Keratinocyte (primary cell): ENCODE data around the gene BASP1. TPM values are rescaled to one million over a fixed set of nuclear protein-coding genes. Genes with fewer than 3 reads are reported as not detected.
"Not testable (repeated sequence)": the region's sequence is repeated elsewhere in the genome, so short reads cannot be mapped to it uniquely, and the experiment has no call there.

Experiments used
- DNase-seq: peaks from one replicate; pipeline ENCODE4 v3.0.0-alpha.2; 2011; ENCODE audit warnings: low read depth, missing footprints, low spot score
- FAIRE-seq: peaks from 2 replicates; lab custom pipeline; 2011; peaks lifted over from hg19 to GRCh38; lab: Jason Lieb, UNC
- H2AFZ ChIP-seq: 2 replicates; pipeline ENCODE4 v1.6.0; 2012; ENCODE audit warnings: low read length, control low read depth, inconsistent platforms; ENCODE audit not compliant: control insufficient read depth
- H3K27ac ChIP-seq: 2 replicates; pipeline ENCODE4 v1.5.1; 2011; ENCODE audit warnings: low read length; ENCODE audit not compliant: control insufficient read depth, insufficient read depth
- H3K27me3 ChIP-seq: 3 replicates; pipeline ENCODE4 v1.6.0; 2011; ENCODE audit warnings: low read length; ENCODE audit not compliant: control insufficient read depth, insufficient read depth; ENCODE audit errors: extremely low read depth
- H3K36me3 ChIP-seq, 2 experiments: 2 replicates in 1 of 2; 3 replicates in 1 of 2; pipeline ENCODE4 v1.5.1; 2011; ENCODE audit warnings: low read length in 2 of 2, mild to moderate bottlenecking in 1 of 2; ENCODE audit not compliant: control insufficient read depth in 2 of 2, insufficient read depth in 2 of 2; ENCODE audit errors: extremely low read depth in 1 of 2
- H3K4me1 ChIP-seq: 3 replicates; pipeline ENCODE4 v1.5.1; 2011; ENCODE audit warnings: low read length; ENCODE audit not compliant: control insufficient read depth, insufficient read depth; ENCODE audit errors: extremely low read depth
- H3K4me2 ChIP-seq: 3 replicates; pipeline ENCODE4 v1.6.0; 2011; ENCODE audit warnings: low read depth, low read length; ENCODE audit not compliant: control insufficient read depth, insufficient read depth; ENCODE audit errors: extremely low read depth
- H3K4me3 ChIP-seq, 3 experiments: fragments of 200-600 bp in 1 of 3; sonication (generic) in 1 of 3; 2 replicates in 2 of 3; 3 replicates in 1 of 3; pipeline ENCODE4 v1.5.1; 2011 to 2016; ENCODE audit warnings: low read length in 3 of 3, mild to moderate bottlenecking in 3 of 3, control low read depth in 2 of 3, inconsistent platforms in 1 of 3, low read depth in 1 of 3, mixed read lengths in 1 of 3, mixed run types in 1 of 3, moderate library complexity in 1 of 3; ENCODE audit not compliant: control insufficient read depth in 2 of 3, insufficient read depth in 2 of 3; ENCODE audit errors: extremely low read depth in 1 of 3
- H3K79me2 ChIP-seq: 2 replicates; pipeline ENCODE4 v1.6.0; 2012; ENCODE audit warnings: low read length; ENCODE audit not compliant: control insufficient read depth, insufficient read depth
- H3K9ac ChIP-seq: 3 replicates; pipeline ENCODE4 v1.6.0; 2011; ENCODE audit warnings: low read length; ENCODE audit not compliant: control insufficient read depth, insufficient read depth; ENCODE audit errors: extremely low read depth
- H3K9me1 ChIP-seq: 3 replicates; pipeline ENCODE4 v1.6.0; 2011; ENCODE audit warnings: low read length; ENCODE audit not compliant: control insufficient read depth, insufficient read depth; ENCODE audit errors: extremely low read depth
- H3K9me3 ChIP-seq: 2 replicates; pipeline ENCODE4 v1.5.1; 2012; ENCODE audit warnings: low read depth, low read length; ENCODE audit not compliant: control insufficient read depth
- H4K20me1 ChIP-seq: 3 replicates; pipeline ENCODE4 v1.6.0; 2011; ENCODE audit warnings: low read length; ENCODE audit not compliant: control insufficient read depth, insufficient read depth; ENCODE audit errors: extremely low read depth
- EZH2 ChIP-seq: IDR thresholded peaks from one replicate; pipeline ENCODE4 v1.6.1; 2012; ENCODE audit warnings: inconsistent platforms, mild to moderate bottlenecking, low read length, moderate library complexity
- dilution Hi-C: fragments of 300-500 bp; cut with MboI; formaldehyde crosslinking; loops from one replicate; pipeline ENCODE4 v1.7.0; 2020; ENCODE audit warnings: low sequenced_read_pairs; ENCODE audit not compliant: extremely low pct_ligation_motif_present
- polyA plus RNA-seq, 5 experiments: library from polyadenylated mRNA; depleted of rRNA in 3 of 5; stranded (reverse) in 3 of 5; stranded (forward) in 1 of 5; unstranded in 1 of 5; fragments of >200 nt; gene quantifications; 1 replicate in 1 of 5; 2 replicates in 3 of 5; 3 replicates in 1 of 5; pipeline versions ENCODE4 v1.2.1 to v1.2.3, GENCODE V29; 2011 to 2012; ENCODE audit warnings: missing spikeins in 2 of 5, low read depth in 1 of 5, low replicate concordance in 1 of 5
- TF ChIP-seq, protein P1 (sequence below), 3 experiments: IDR thresholded peaks in 1 of 3; conservative IDR thresholded peaks in 1 of 3; optimal IDR thresholded peaks in 1 of 3; 2 replicates in 2 of 3; 3 replicates in 1 of 3; pipeline versions ENCODE3 to v1.5.1; 2011; ENCODE audit warnings: low read length in 3 of 3, mild to moderate bottlenecking in 3 of 3, moderate library complexity in 2 of 3, control low read depth in 1 of 3, inconsistent platforms in 1 of 3; ENCODE audit not compliant: insufficient read depth in 2 of 3; ENCODE audit errors: extremely low read depth in 1 of 3

The BASP1 gene
- polyA plus RNA-seq, 1 donor (not counting 4 experiments of a cell fraction or from before 2014, with no cell fraction given), result 127 TPM

DNA sequence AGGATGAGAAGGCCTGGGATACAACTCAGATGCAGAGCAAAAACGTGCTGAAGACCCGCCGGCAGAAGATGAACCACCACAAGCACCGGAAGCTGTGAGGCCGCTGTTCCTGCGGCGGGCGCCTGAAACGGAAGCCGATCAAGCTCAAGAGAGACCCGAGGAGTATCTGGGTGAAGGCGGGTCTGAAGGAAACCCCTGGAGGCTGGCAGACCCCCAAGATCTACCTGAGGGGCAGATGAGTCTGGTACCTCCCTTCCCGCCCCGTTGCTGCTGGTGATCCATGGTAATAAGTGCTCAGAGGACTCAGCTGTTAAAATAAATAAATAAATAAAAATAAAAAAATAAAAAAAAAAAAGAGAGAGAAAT, 89.3 kb downstream of the BASP1 start:
- Histone ChIP-seq H2AFZ (peak overlapping the region; percentile 89), H3K9me1 (no peaks in the 10 kb centered on the region), H3K27ac (no peak overlapping the region), H3K9ac (peak overlapping the region; percentile 66), H3K4me3 (no peak overlapping the region), H4K20me1 (no peaks in the 10 kb centered on the region), H3K4me1 (peaks cover 11% of the 10 kb centered on the region), H3K36me3 (no peaks in the 10 kb centered on the region), H3K79me2 (no peaks in the 10 kb centered on the region), H3K27me3 (no peaks in the 10 kb centered on the region), H3K9me3 (no peaks in the 10 kb centered on the region), H3K4me2 (peak overlapping the region; percentile 93)
- TF ChIP-seq, protein P1, sequence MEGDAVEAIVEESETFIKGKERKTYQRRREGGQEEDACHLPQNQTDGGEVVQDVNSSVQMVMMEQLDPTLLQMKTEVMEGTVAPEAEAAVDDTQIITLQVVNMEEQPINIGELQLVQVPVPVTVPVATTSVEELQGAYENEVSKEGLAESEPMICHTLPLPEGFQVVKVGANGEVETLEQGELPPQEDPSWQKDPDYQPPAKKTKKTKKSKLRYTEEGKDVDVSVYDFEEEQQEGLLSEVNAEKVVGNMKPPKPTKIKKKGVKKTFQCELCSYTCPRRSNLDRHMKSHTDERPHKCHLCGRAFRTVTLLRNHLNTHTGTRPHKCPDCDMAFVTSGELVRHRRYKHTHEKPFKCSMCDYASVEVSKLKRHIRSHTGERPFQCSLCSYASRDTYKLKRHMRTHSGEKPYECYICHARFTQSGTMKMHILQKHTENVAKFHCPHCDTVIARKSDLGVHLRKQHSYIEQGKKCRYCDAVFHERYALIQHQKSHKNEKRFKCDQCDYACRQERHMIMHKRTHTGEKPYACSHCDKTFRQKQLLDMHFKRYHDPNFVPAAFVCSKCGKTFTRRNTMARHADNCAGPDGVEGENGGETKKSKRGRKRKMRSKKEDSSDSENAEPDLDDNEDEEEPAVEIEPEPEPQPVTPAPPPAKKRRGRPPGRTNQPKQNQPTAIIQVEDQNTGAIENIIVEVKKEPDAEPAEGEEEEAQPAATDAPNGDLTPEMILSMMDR (optimal IDR thresholded peaks at IDR 0.05 in 1 of 3, IDR thresholded peaks at IDR 0.05 in 1 of 3, conservative IDR thresholded peaks at IDR 0.05 in 1 of 3; ENCODE audit: extremely low read depth in 1 of 3, insufficient read depth in 2 of 3, low read length in 3 of 3), result no peak
- no peak for TF ChIP-seq EZH2
- dilution Hi-C loops, result no loop called here
- no peak for FAIRE-seq
- no peak for DNase-seq

DNA sequence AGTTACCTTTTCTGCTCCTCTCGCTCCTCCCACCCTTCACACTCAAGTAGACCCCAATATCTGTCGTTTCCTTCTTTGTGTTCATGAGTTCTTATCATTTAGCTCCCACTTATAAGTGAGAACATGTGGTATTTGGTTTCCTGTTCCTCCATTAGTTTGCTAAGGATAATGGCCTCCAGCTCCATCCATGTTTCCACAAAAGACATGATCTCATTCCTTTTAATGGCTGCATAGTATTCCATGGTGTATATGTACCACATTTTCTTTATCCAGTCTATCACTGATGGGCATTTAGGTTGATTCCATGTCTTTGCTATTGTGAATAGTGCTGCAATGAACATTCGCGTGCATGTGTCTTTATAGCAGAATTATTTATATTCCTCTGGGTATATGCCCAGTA, 90.0 kb downstream of the BASP1 start:
- H3K79me2 ChIP-seq, H3K9me1 ChIP-seq, H3K9ac ChIP-seq, H4K20me1 ChIP-seq, dilution Hi-C loops, H3K27ac ChIP-seq, H3K4me3 ChIP-seq, H2AFZ ChIP-seq, H3K27me3 ChIP-seq, H3K4me2 ChIP-seq, DNase-seq, H3K9me3 ChIP-seq, H3K36me3 ChIP-seq, FAIRE-seq: not testable (repeated sequence)
- H3K4me1 ChIP-seq, result peaks cover 11% of the 10 kb centered on the region

DNA sequence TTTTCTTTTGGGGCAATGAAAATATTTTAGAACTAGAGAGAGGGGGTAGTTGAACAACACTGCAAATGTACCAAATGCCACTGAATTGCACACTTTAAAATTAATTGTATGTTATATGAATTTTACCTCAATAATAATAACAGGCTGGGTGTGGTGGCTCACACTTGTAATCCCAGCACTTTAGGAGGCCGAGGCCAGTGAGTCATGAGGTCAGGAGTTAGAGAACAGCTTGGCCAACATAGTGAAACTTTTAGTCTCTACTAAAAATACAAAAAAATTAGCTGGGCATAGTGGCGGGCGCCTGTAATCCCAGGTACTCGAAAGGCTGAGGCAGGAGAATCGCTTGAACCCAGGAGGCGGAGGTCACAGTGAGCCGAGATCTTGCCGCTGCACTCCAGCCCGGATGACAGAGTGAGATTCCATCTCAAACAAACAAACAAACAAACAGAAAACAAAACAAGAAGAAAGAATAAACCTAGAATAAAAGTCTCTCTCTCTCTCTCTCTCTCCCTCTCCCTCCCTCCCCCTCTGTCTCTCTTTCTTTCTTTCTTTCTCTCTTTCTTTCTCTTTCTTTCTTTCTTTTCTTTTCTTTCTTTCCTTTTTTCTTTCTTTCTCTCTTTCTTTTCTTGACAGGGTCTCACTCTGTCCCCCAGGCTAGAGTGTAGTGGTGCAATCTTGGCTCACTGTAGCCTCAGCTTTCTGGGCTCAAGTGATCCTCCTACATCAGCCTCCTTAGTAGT, 91.1 kb downstream of the BASP1 start:
- FAIRE-seq (no peak), DNase-seq (no peak)
- Histone ChIP-seq H2AFZ (no peak overlapping the region), H3K27ac (no peak overlapping the region), H3K9me3 (no peaks in the 10 kb centered on the region), H3K79me2 (no peaks in the 10 kb centered on the region), H4K20me1 (no peaks in the 10 kb centered on the region), H3K36me3 (no peaks in the 10 kb centered on the region), H3K9me1 (no peaks in the 10 kb centered on the region), H3K9ac (no peak overlapping the region), H3K4me1 (peaks cover 11% of the 10 kb centered on the region), H3K4me2 (no peak overlapping the region), H3K27me3 (no peaks in the 10 kb centered on the region), H3K4me3 (no peak overlapping the region)
- TF ChIP-seq EZH2, result no peak
- TF ChIP-seq, protein P1 (optimal IDR thresholded peaks at IDR 0.05 in 1 of 3, IDR thresholded peaks at IDR 0.05 in 1 of 3, conservative IDR thresholded peaks at IDR 0.05 in 1 of 3; ENCODE audit: extremely low read depth in 1 of 3, insufficient read depth in 2 of 3, low read length in 3 of 3), result no peak
- dilution Hi-C loops, result no loop called here
